ENCODE measurements around the gene IL7R.
"Not testable (repeated sequence)": the region's sequence is repeated elsewhere in the genome, so short reads cannot be mapped to it uniquely, and the experiment has no call there.

Gene IL7R

GRCh38 chr5:35877655-35878054 lies 21.0 kb downstream of the IL7R start:
- no peak for DNase-seq

GRCh38 chr5:35878079-35878478 lies 21.4 kb downstream of the IL7R start:
- DNase-seq: no peak

DNA sequence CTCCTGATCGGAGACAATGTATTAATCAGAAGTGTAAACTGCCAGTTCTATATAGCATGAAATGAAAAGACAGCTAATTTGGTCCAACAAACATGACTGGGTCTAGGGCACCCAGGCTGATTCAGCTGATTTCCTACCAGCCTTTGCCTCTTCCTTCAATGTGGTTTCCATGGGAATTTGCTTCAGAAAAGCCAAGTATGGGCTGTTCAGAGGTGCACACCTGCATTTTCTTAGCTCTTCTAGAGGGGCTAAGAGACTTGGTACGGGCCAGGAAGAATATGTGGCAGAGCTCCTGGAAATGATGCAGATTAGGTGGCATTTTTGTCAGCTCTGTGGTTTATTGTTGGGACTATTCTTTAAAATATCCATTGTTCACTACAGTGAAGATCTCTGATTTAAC lies 22.4 kb downstream of the IL7R start:
- DNase-seq: no peak

DNA sequence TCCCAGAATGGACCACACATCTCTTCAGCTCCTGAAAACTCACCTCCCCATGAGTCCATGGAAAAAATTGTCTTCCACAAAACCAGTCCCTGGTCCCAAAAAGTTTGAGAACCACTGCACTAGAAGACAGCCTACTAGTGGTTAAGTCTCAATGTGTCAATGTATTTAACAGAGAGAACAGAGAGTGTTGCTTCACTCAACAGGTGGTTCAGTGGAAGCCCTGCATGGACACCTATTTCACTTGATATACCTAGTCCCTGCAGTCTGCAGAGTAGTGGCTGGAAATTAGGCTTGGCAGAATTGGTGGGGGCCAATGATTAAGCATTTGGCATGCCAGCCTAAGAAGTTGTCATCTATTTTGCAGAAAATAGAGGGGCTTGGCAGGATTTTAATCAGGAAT lies 23.0 kb downstream of the IL7R start:
- no peak for DNase-seq

GRCh38 chr5:35880156-35880555 lies 23.5 kb downstream of the IL7R start:
- no peak for DNase-seq

- no peak for DNase-seq
These were observed 25.1 kb downstream of the IL7R start for GRCh38 chr5:35881758-35882157.

DNA sequence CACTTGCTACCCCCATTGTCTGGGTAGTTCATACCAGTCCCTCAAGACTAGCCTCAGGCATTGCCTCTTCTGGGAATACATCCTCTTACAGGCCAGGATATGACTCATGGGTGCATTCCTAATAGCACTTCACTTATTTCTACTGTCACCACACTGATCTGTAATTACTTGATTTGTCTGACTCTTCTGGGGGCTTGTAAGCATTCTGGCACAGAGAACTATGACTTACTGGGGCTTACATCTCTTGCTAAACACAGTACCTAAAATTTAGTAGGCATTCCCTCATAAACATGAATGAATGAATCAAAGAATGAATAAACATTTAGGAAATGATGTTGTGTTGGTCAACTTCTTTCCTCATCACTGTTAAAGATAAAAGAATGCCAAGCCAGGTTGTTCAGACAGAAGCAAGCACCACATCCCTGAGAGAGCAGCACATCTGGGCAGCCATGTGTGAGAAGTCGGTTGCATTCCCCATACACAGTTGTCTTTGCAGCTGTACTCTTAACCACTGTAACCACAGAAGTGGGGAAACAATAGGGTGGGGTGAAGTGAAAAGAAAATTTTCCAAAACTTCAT lies 27.6 kb downstream of the IL7R start:
- no peak for DNase-seq

DNA sequence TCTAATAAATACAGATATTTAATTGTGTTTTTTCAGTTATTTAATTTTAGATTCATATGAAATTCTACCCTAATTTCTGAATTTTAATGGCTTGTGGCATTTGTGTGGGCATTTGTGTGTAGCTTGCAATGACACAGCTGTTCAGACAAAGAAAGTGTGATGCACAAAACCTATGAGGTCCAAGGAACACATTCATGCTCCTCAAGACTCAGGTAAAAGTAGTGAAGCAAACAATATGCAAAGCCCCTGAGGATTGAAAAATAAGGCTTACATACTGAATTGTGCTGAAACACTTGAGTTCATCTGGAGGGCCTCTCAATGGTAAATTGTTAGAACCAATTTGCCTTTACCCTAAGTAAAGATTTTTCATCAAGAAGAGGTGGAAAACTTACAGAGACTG lies 28.1 kb downstream of the IL7R start:
- DNase-seq: no peak

DNA sequence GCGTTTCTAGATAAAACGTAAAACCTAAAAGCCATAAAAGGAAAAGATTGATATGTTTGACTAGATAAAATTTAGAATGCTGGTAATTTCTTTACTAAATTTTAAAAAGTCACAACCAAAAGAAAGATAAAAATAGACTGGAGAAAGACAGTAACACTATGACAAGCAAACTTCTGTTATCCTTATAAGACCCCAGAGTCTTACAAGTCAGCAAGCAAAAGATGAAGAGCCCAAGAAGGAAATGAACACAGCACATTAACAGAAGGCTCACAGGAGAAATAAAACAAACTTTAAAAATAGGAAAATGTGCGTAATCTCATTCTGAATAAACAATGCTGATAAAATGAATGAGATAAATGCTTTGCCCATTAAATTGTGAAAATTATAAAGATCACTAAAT lies 29.7 kb downstream of the IL7R start:
- no peak for DNase-seq

GRCh38 chr5:35887321-35888100 lies 30.8 kb downstream of the IL7R start:
- no peak for DNase-seq

DNA sequence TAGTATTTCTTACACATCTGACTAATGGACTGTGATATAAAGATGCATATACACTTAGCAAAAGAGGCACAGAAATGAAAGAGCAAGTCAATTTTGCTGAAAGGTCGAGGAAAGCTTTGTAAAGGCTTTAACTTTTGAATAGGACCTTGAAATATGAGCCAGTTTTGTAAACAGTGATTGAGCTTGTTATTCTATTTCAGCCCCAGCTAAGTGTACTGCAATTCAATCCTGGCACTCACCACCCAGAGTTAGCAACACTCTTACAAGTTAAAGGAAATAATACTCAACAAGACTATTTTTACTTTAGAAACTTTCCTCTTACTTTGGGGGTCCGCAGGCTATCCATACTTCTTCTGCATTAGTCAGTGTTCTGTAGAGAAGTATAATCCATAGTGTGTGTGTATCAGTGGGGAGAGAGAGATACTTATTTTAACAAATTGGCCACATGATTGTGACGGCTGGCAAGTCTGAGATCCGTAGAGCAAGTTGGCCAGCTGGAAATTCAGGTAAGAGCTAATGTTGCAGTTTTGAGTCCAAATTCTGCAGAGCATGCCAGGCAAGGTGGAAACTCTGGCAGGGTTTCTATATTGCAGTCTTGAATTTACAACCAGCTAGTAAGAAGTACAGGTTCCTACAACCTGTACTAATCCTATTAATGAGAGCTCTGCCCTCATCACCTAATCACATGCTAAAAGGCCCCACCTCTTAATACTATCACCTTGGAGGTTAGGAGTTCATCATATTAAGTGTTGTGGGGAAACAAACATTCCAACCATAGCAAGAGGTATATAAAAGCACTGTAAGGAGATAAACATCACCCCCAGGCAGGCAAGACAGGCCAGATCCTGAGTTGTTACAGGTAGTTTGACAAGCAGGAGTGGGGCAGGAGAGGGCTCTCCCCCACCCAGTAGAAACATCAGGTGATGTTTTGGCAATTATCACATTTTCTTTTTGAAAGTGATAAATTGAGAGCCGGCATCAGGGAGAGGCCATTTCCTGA lies 33.6 kb downstream of the IL7R start:
- DNase-seq: no peak

DNA sequence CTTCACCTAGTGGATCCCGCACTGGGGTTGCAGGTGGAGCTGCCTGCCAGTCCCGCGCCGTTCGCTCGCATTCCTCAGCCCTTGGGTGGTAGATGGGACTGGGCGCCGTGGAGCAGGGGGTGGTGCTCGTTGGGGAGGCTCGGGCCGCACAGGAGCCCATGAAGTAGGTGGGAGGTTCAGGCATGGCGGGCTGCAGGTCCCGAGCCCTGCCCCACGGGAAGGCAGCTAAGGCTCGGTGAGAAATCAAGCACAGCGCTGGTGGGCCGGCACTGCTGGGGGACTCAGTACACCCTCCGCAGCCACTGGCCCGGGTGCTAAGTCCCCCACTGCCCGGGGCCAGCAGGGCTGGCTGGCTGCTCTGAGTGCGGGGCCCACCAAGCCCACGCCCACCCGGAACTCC lies 36.1 kb downstream of the IL7R start:
- DNase-seq: not testable (repeated sequence)

GRCh38 chr5:35894131-35894530 lies 37.4 kb downstream of the IL7R start:
- no peak for DNase-seq

GRCh38 chr5:35898952-35899660 lies 42.4 kb downstream of the IL7R start:
- DNase-seq: no peak

DNA sequence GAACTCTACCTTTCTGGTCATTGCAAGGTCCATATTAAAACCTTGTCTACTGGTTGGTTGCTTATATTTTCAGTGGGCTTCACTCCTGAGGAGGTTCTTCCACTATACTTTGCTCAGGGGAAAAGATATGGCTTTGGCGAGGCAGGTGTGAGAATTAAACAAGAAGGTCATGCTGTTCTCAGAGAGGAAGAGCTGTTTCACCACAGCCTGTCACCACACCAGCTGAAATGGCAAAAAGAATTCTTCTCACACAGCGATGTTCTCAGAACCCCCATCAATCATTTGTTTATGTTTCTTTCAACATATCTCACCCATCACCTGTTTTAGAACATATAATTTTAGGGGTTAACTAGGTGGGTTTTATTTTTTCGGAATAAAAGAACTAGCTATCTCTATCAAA lies 43.1 kb downstream of the IL7R start:
- DNase-seq: no peak

GRCh38 chr5:35900972-35901695 lies 44.4 kb downstream of the IL7R start:
- no peak for DNase-seq

GRCh38 chr5:35902046-35902672 lies 45.5 kb downstream of the IL7R start:
- no peak for DNase-seq

DNA sequence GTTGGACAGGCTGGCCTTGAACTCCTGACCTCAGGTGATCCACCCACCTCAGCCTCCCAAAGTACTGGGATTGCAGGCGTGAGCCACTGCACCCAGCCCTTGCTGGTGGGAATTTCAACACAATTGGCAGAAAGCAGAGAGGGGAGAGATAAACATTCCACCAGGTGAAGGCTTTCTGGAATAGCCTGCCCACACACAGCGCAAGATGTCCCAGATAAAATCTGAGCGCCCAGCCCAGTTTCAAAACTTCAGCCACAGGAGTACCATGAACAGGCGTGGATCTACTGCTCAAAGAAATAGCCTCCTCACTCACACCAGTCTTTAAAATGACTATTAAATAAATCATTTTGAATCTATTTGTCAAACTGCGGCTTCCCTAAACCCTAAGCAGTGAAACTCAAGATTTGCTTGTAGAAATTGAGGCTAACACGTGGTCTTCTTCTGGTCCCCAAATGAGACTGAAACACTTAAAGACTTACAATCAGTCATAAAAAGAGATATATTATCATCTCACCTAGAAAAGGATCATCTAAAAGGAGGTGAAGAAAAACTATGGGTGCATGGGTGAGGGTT lies 47.0 kb downstream of the IL7R start:
- DNase-seq: no peak

DNA sequence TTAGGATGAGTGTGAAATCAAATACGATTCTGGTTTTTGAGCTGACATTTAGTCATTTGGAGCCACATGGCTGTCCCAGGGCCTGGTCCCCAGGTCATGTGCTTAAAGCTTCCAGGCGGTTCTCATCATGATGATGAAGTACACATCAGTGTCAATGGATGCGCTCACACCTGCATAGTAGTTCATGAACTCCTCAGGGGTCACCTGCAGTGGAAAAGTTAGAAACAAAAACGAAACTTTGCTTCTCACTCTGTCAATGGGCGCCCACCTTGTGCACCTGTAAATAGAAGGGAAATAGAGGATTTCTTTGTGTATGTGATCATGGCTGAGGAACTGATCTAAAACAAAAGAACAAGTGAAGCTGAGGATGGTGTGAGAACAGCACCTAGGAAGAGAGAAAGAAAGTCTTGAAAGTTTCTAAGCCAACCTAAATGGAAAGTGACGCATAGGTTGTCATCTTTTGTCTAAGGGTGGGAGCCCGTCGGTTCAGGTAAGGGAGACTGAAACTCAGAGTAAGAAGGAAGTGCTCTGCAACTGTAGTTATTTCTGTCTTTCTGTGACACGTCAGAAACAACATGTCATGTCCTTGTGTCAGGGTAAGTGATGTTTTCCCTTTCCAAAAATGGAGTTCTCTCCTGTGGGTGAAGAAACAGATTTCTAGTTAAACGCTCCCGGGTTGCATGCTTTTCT lies 47.9 kb downstream of the IL7R start:
- DNase-seq: no peak

DNA sequence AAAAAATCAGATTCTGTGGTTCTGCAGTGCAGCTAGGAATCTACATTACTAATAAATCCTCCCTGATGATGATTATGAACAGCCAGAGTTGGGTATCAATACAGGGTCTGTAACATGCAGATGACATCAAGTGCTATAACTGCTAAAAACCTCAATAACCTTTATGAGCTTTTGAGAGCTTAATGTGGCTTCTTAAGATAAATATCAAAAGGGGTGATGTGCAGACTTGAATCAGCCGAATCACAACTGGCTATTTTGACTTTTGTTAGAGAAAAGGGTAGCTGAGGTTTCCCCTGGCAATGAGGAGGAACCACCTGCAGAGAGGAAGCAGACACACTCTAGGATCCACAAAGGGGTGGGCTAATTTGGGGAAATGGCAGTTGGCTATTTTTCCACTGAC lies 51.5 kb downstream of the IL7R start:
- no peak for DNase-seq

GRCh38 chr5:35908814-35909213 lies 52.1 kb downstream of the IL7R start:
- DNase-seq: no peak
